OCI-LY1 (cell line): ENCODE data around the gene GRID2.

Experiments
- H2AFZ ChIP-seq: fragments of 200-600 bp; sonication (generic), shearing (Covaris generic); 2 replicates; pipeline ENCODE4 v1.6.0; 2014; ENCODE audit warnings: antibody characterized with exemption, mild to moderate bottlenecking, low read length
- H3F3A ChIP-seq: fragments of 200-600 bp; sonication (generic), shearing (Covaris generic); 2 replicates; pipeline ENCODE4 v1.6.0; 2014; ENCODE audit warnings: mild to moderate bottlenecking, antibody characterized with exemption, low read length, moderate library complexity; ENCODE audit not compliant: insufficient read depth
- H3K27ac ChIP-seq: fragments of 200-600 bp; sonication (generic); 2 replicates; pipeline ENCODE4 v1.5.1; 2014; ENCODE audit warnings: low read length, mixed run types, mild to moderate bottlenecking, low read depth; ENCODE audit not compliant: poor library complexity, severe bottlenecking
- H3K27me3 ChIP-seq: fragments of 200-600 bp; sonication (generic); 2 replicates; pipeline ENCODE4 v1.6.0; 2014; ENCODE audit warnings: antibody characterized with exemption, mild to moderate bottlenecking, low read length, moderate library complexity; ENCODE audit not compliant: insufficient read depth
- H3K36me3 ChIP-seq: fragments of 200-600 bp; sonication (generic); 2 replicates; pipeline ENCODE4 v1.6.1; 2014; ENCODE audit warnings: mild to moderate bottlenecking, antibody characterized with exemption, low read length, moderate library complexity, mixed read lengths; ENCODE audit not compliant: insufficient read depth
- H3K4me1 ChIP-seq: fragments of 200-600 bp; sonication (generic); 2 replicates; pipeline ENCODE4 v1.5.1; 2014; ENCODE audit warnings: mild to moderate bottlenecking, low read length, moderate library complexity; ENCODE audit not compliant: insufficient read depth, severe bottlenecking
- H3K4me2 ChIP-seq: fragments of 200-600 bp; sonication (generic), shearing (Covaris generic); 2 replicates; pipeline ENCODE4 v1.6.1; 2014; ENCODE audit warnings: low read length
- H3K4me3 ChIP-seq: fragments of 200-600 bp; sonication (generic); 2 replicates; pipeline ENCODE4 v1.5.1; 2014; ENCODE audit warnings: low read length, low read depth, mild to moderate bottlenecking, mixed read lengths; ENCODE audit not compliant: poor library complexity, severe bottlenecking
- H3K79me2 ChIP-seq: fragments of 200-600 bp; shearing (Covaris generic); 2 replicates; pipeline ENCODE4 v1.6.1; 2016; ENCODE audit warnings: mixed run types, low read length, mixed read lengths; ENCODE audit not compliant: insufficient read depth
- H3K9ac ChIP-seq: fragments of 200-600 bp; sonication (generic), shearing (Covaris generic); 2 replicates; pipeline ENCODE4 v1.6.1; 2014; ENCODE audit warnings: mild to moderate bottlenecking, low read length, mixed read lengths
- H3K9me2 ChIP-seq: fragments of 200-600 bp; sonication (generic), shearing (Covaris generic); 2 replicates; pipeline ENCODE4 v1.6.1; 2014; ENCODE audit warnings: low read depth, mild to moderate bottlenecking, low read length, mixed read lengths
- H3K9me3 ChIP-seq: fragments of 200-600 bp; shearing (Covaris generic); 2 replicates; pipeline ENCODE4 v1.6.1; 2014; ENCODE audit warnings: low read length, mixed read lengths
- H4K20me1 ChIP-seq: fragments of 200-600 bp; sonication (generic), shearing (Covaris generic); 2 replicates; pipeline ENCODE4 v1.6.0; 2016; ENCODE audit warnings: mild to moderate bottlenecking, low read length; ENCODE audit not compliant: insufficient read depth
- CTCF ChIP-seq: fragments of 200-600 bp; sonication (generic), shearing (Covaris generic); IDR thresholded peaks from 2 replicates; pipeline ENCODE4 v1.5.1; 2017; ENCODE audit warnings: mild to moderate bottlenecking, antibody characterized with exemption, low read length, moderate library complexity, mixed read lengths
- EZH2 ChIP-seq: fragments of 200-600 bp; sonication (generic), shearing (Covaris generic); IDR thresholded peaks from 2 replicates; pipeline ENCODE4 v1.8.0; 2017; ENCODE audit warnings: borderline replicate concordance, mixed run types, mild to moderate bottlenecking, antibody characterized with exemption, low read length, moderate library complexity, mixed read lengths

Gene GRID2

GRCh38 chr4:93063325-93063724 is 759.6 kb downstream of the GRID2 start:
- H3K27ac ChIP-seq = no peak overlapping the region
- H3K36me3 ChIP-seq = no peaks in the 10 kb centered on the region
- H3K4me1 ChIP-seq = no peaks in the 10 kb centered on the region
- no peaks in the 10 kb centered on the region for H3K9me2 ChIP-seq
- H2AFZ ChIP-seq = no peak overlapping the region
- no peaks in the 10 kb centered on the region for H4K20me1 ChIP-seq
- H3K4me3 ChIP-seq = no peak overlapping the region
- no peaks in the 10 kb centered on the region for H3K27me3 ChIP-seq
- H3F3A ChIP-seq = no peaks in the 10 kb centered on the region
- no peaks in the 10 kb centered on the region for H3K9me3 ChIP-seq
- H3K79me2 ChIP-seq = no peaks in the 10 kb centered on the region
- no peak overlapping the region for H3K9ac ChIP-seq
- no peak overlapping the region for H3K4me2 ChIP-seq
- TF ChIP-seq CTCF (no peak), EZH2 (no peak)

- H4K20me1 ChIP-seq = no peaks in the 10 kb centered on the region
- no peaks in the 10 kb centered on the region for H3K9me3 ChIP-seq
- H3K9ac ChIP-seq = no peak overlapping the region
- no peaks in the 10 kb centered on the region for H3K9me2 ChIP-seq
- no peak overlapping the region for H2AFZ ChIP-seq
- H3K79me2 ChIP-seq = no peaks in the 10 kb centered on the region
- no peak overlapping the region for H3K4me3 ChIP-seq
- no peak overlapping the region for H3K27ac ChIP-seq
- H3K36me3 ChIP-seq = no peaks in the 10 kb centered on the region
- TF ChIP-seq CTCF (no peak), EZH2 (no peak)
- no peaks in the 10 kb centered on the region for H3K4me1 ChIP-seq
- H3K27me3 ChIP-seq = no peaks in the 10 kb centered on the region
- no peaks in the 10 kb centered on the region for H3F3A ChIP-seq
- H3K4me2 ChIP-seq = no peak overlapping the region
Observed at GRCh38 chr4:93065790-93066189, 762.0 kb downstream of the GRID2 start.

- Histone ChIP-seq H3F3A (no peaks in the 10 kb centered on the region), H3K79me2 (no peaks in the 10 kb centered on the region), H3K27me3 (no peaks in the 10 kb centered on the region), H3K27ac (no peak overlapping the region), H3K4me3 (no peak overlapping the region), H3K9ac (no peak overlapping the region), H3K4me1 (no peaks in the 10 kb centered on the region), H3K4me2 (no peak overlapping the region), H4K20me1 (no peaks in the 10 kb centered on the region), H3K9me2 (no peaks in the 10 kb centered on the region), H2AFZ (no peak overlapping the region), H3K9me3 (no peaks in the 10 kb centered on the region), H3K36me3 (no peaks in the 10 kb centered on the region)
- TF ChIP-seq EZH2 (no peak), CTCF (no peak)
Observed at GRCh38 chr4:93066749-93067148, 763.0 kb downstream of the GRID2 start.
